GM19438 (cell line): ENCODE measurements around the gene GRIN3A.

Source experiments
- ATAC-seq: cut with Tn5 transposase; IDR thresholded peaks from one replicate; pipeline ENCODE4 v1.9.1; 2021; ENCODE audit warnings: low read depth; ENCODE audit not compliant: unreplicated experiment

The GRIN3A gene

DNA sequence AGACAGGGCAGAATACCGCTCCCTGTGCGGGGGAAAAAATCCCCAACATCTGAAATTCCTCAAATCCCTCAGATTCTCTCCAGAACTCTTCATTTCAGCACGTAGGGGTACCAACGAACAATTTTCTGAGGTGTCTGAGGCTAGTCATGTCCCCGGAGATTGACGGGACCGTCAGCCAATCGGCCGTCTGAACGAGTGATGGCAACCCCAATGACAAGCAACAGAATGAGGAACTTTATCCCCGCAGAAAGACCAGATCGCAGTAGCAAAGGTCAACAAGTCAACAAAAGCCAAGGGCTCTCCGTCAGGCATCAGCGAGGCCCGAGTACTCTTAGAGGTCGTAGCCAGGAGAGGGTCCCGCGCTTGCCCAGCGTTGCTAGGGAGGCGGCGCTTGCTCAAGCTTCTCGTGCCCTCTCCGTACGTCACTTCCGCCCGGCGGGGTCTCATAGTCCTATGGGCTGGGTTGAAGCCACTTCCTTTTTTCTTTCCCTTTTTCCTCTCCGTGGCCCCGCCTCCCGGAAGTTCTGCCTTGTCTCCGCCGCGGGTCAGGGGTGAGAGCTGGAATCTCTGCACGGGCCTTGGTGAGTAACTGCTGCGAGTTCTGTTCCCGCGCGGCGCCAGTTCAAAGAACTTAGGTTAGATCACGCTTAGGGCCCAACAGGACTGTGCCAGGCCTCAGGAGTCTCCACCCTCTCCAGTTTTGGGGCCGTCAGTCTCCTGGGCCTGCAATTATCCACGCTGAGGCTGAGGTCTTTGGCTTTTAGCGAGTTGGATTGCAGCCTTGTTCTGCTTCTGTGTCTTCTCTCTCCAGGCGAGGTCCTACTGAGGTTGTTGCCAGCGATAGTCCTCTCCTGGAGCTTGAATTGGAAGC, 204.9 kb downstream of the GRIN3A start, which contains the start of gene RNF20:
Gene RNF20, plus strand, starts transcription at position 520 of the 871 bp plus-strand sequence. CDS start 1,571 bp downstream, outside the sequence.
- ATAC-seq, result peak; percentile 98

DNA sequence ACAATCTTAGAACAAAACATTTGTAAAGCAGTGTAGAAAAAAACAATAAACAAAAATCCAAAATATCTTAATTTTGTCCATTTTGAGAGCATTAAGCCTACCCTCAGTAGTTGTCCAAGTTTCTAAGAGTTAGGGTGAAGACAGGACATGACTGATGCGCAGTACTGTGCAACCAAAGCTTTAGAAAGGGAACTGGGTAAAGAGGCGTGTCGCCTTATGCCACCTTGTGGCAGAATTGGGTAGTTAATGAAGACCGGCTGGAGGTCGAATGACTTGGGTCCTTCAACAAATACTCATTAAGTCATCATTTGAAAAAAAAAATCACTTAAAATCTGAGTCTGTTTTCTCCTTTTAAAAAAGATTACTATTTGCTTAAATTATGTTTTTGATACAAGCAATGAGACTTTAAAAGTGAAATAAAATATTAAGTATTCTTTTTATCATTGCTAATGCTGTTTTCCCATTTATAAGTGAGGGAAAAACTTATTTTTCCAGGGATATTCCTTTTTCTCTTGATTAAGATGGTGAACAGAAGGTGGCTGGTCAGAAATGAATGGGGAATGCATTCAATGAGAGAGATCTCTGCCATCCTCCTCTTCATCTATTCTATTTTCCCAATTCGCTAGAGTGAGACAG, 208.3 kb downstream of the GRIN3A start:
- ATAC-seq, result peak; percentile 29

DNA sequence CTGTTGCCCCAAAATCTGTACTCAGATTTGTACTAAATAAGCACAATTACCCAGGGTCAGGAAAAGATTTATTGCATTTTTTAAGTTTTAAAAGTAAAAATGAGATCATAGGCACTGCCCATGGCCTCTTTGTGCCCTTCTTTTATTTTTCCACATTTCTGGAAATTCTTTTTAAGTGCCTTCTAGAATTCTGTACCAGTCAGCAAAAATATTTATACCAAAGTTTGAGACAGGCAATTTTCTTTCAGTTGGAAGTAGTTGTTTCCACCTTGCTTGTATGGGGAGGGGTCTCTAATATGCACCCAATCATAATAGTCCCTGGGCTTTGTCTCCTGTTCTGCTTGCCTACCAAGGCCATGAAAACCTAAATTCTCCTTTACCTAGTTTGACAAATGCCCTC, 210.4 kb downstream of the GRIN3A start:
- no peak for ATAC-seq

- no peak for ATAC-seq
Measured at GRCh38 chr9:101527066-101527465, 211.4 kb downstream of the GRIN3A start.

DNA sequence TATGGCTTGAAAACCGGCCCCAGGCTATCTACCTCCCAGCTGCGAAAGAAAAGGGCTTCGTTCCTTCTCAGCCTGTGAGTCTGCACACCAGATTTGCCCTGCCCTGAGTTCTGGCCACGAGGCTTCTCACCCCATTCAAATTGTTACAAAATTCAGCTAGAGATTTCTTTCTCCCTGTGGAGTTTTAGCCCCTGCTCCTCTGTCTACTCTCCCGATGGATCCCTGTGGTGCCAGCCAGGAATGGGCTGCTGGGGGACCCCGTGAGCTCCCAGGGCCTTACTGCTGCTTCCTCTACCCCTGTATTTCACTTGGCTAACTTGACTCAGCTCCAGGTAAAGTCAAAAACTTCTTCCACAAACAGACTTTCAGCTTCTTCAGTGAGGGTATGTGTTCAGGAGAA, 214.1 kb downstream of the GRIN3A start:
- no peak for ATAC-seq
